Ovary (tissue), 9 donors: ENCODE measurements around the gene LANCL3. TPM values are rescaled to one million over a fixed set of nuclear protein-coding genes. Genes with fewer than 3 reads are reported as not detected.

Experiments used
- DNase-seq, 5 donors: peaks; one replicate each; pipeline ENCODE4 v3.0.0-alpha.2; 2019 to 2020
- H3K27ac ChIP-seq, 2 donors: fragments of 200-600 bp; one replicate each; pipeline versions ENCODE4 v1.5.1 to v1.8.0; 2019 to 2022
- H3K27me3 ChIP-seq: fragments of 200-600 bp; one replicate; pipeline ENCODE4 v1.8.0; 2022
- H3K36me3 ChIP-seq: fragments of 200-600 bp; sonication (generic); one replicate; pipeline ENCODE4 v1.5.1; 2019
- H3K4me1 ChIP-seq: one replicate; pipeline ENCODE4 v1.8.1; 2013; ENCODE audit warnings: mild to moderate bottlenecking, moderate library complexity; ENCODE audit not compliant: insufficient read depth
- H3K4me3 ChIP-seq: fragments of 200-600 bp; sonication (generic); one replicate; pipeline ENCODE4 v1.5.1; 2017
- H3K9me3 ChIP-seq, 2 donors: fragments of 200-600 bp in 1 of 2; sonication (generic) in 1 of 2; one replicate each; pipeline versions ENCODE4 v1.5.1 to v1.8.1; 2013 to 2019; ENCODE audit warnings: mild to moderate bottlenecking in 1 of 2, moderate library complexity in 1 of 2
- EP300 ChIP-seq: sonication (generic); formaldehyde crosslinking; IDR thresholded peaks from one replicate; pipeline ENCODE4 v1.6.1; 2017; ENCODE audit warnings: antibody characterized with exemption
- POLR2A ChIP-seq: fragments of 450-650 bp; IDR thresholded peaks from one replicate; pipeline ENCODE4 v1.6.1; 2017; ENCODE audit warnings: antibody characterized with exemption, mild to moderate bottlenecking, moderate library complexity
- WGBS, 3 donors: extraction: QIAGEN DNeasy Blood & Tissue Kit in 1 of 3; methylation state at CpG; one replicate each; pipeline versions ENCODE4 v1.1.5 to v1.1.7; 2013 to 2017; 5-methylcytosine and 5-hydroxymethylcytosine counted together
- intact Hi-C, 4 donors: fragments of 100-400 bp; cut with DNase I; formaldehyde crosslinking; loops; one replicate each; pipeline versions ENCODE4 v1.11.0 to v1.15.1; 2022 to 2023
- polyA plus RNA-seq, 2 donors: library from polyadenylated mRNA; stranded (reverse); fragments of 200-250 nt in 1 of 2; fragments of 350-450 nt in 1 of 2; fragmentation: Illumina TruSeq in 1 of 2; extraction: RNeasy Lipid Tissue Mini Kit (QIAGEN cat#74804) in 1 of 2; gene quantifications; one replicate each; pipeline ENCODE4 v1.2.3, GENCODE V29; 2013 to 2014
- total RNA-seq, 7 donors: library from RNA; depleted of rRNA in 2 of 7; stranded (reverse); fragments of >200 nt in 2 of 7; fragmentation: NEBNext Ultra II Directional in 3 of 7; extraction: Animal tissue kit (Norgen Biotek cat#: 25700) in 3 of 7; gene quantifications; one replicate each; pipeline versions ENCODE4 v1.1.0 to v1.2.4, GENCODE V29; 2016 to 2023
- TF ChIP-seq, protein P1 (sequence below), 3 donors: fragments of 450-650 bp in 2 of 3; fragments of 200-600 bp in 1 of 3; IDR thresholded peaks; one replicate each; pipeline versions ENCODE4 v1.5.1 to v1.8.0; 2016 to 2022; ENCODE audit warnings: antibody characterized with exemption in 3 of 3, mild to moderate bottlenecking in 1 of 3
- donor health status: DM: no; HTN: no; CAD: no; lungs with moderate emphysema.
- donor health status: DM: no; HTN: no; CAD: no.
- donor health status: Bipolar disorder and iron deficiency.
- donor health status: DM: yes; HTN: yes; CAD: no.
- donor health status: DM: no; HTN: no; CAD: no.
- donor health status: DM: yes; HTN: yes; CAD: no.

LANCL3 gene
- total and polyA plus RNA-seq, 9 donors: under 0.01 to 0.10 (median 0.04) TPM; not detected in 1

DNA sequence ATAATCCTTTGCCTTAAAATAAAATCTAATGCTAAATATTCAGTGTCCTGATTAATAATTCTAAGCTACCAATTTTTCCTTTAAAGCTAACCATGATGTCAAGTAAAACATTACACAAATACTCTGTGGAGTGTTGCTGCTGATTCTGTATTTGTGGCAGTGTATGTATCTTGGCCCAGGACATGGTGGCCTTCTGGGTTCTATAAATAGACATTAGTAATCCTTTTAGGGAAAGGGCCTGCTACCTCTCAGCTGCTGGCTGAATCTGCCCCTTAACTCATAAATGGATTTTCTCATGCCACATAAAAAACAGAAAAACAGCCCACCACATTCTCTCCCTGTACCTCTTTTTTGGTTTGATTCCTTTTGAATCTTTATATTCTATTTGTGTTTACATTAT lies 113.0 kb downstream of the LANCL3 start:
- no peak for DNase-seq
- TF ChIP-seq EP300 (no peak), POLR2A (no peak)
- TF ChIP-seq, protein P1, sequence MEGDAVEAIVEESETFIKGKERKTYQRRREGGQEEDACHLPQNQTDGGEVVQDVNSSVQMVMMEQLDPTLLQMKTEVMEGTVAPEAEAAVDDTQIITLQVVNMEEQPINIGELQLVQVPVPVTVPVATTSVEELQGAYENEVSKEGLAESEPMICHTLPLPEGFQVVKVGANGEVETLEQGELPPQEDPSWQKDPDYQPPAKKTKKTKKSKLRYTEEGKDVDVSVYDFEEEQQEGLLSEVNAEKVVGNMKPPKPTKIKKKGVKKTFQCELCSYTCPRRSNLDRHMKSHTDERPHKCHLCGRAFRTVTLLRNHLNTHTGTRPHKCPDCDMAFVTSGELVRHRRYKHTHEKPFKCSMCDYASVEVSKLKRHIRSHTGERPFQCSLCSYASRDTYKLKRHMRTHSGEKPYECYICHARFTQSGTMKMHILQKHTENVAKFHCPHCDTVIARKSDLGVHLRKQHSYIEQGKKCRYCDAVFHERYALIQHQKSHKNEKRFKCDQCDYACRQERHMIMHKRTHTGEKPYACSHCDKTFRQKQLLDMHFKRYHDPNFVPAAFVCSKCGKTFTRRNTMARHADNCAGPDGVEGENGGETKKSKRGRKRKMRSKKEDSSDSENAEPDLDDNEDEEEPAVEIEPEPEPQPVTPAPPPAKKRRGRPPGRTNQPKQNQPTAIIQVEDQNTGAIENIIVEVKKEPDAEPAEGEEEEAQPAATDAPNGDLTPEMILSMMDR (IDR thresholded peaks at IDR 0.05): no peak
- Histone ChIP-seq H3K27me3 (no peaks in the 10 kb centered on the region), H3K9me3 (no peaks in the 10 kb centered on the region), H3K4me1 (no peaks in the 10 kb centered on the region), H3K4me3 (no peak overlapping the region), H3K36me3 (no peaks in the 10 kb centered on the region), H3K27ac (no peak overlapping the region)
- intact Hi-C loops: no loop called here

GRCh38 chrX:37684973-37685372 lies 113.5 kb downstream of the LANCL3 start:
- Histone ChIP-seq H3K27me3 (no peaks in the 10 kb centered on the region), H3K9me3 (no peaks in the 10 kb centered on the region), H3K36me3 (no peaks in the 10 kb centered on the region), H3K27ac (no peak overlapping the region), H3K4me3 (peak overlapping the region; percentile 35), H3K4me1 (no peaks in the 10 kb centered on the region)
- no peak for DNase-seq
- WGBS, 3 donors: 75 to 82% (median 79%) methylated on average over 3 of the region's 3 CpGs
- TF ChIP-seq EP300: no peak
- no peak for TF ChIP-seq POLR2A
- TF ChIP-seq, protein P1 (IDR thresholded peaks at IDR 0.05): no peak
- intact Hi-C loops: no loop called here

GRCh38 chrX:37685381-37686359 lies 114.2 kb downstream of the LANCL3 start, which contains the start of gene XK:
XK (plus strand) TSS chrX:37685791; CDS start chrX:37685962, 171 bp downstream.
- Histone ChIP-seq H3K36me3 (no peaks in the 10 kb centered on the region), H3K9me3 (no peaks in the 10 kb centered on the region), H3K27ac (peak within 1 kb of the TSS in 1 of 2 donors; percentile 36), H3K27me3 (no peaks in the 10 kb centered on the region), H3K4me3 (peak within 1 kb of the TSS; percentile 35), H3K4me1 (no peaks in the 10 kb centered on the region)
- peak; percentile 19 to 62 (median 45) for DNase-seq
- no peak for TF ChIP-seq EP300
- TF ChIP-seq POLR2A: no peak
- intact Hi-C loops: no loop called here
- WGBS, 3 donors: 28 to 40% (median 33%) methylated on average over 83 to 100 of the region's 100 CpGs

DNA sequence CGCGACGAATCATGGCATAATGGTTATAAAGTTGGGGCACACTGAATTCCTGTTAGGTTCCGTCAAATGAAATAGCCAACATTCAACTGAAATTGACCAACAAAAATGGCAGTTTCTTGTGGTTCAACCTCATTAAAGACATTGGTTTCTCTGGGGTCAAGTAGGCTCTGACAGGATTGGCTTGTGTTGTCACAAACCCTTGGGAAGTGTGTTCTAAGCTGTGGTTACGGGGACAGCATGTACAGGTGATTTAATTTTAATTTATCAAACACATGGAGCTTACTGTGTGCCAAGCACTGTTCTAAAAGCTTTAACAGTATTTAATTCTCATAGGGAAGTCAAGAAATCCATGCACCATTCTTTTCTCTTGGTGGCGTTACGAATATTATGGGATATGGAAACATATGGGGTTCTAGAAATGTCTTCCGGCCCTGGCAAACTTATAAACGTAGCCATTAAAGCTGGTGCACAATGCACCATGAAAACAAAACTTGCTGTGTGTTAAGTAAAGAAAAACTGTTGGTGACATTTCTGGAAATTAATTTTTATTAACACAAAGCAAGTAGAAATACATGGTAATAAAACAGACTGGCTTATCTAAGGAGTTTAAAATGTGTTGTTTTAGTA lies 115.0 kb downstream of the LANCL3 start:
- Histone ChIP-seq H3K4me3 (peak overlapping the region; percentile 35), H3K4me1 (no peaks in the 10 kb centered on the region), H3K27me3 (no peaks in the 10 kb centered on the region), H3K9me3 (no peaks in the 10 kb centered on the region), H3K36me3 (no peaks in the 10 kb centered on the region), H3K27ac (no peak overlapping the region)
- no peak for TF ChIP-seq EP300
- 70 to 79% (median 78%) methylated on average over 9 of the region's 9 CpGs for WGBS, 3 donors
- intact Hi-C loops: no loop called here
- DNase-seq: no peak

DNA sequence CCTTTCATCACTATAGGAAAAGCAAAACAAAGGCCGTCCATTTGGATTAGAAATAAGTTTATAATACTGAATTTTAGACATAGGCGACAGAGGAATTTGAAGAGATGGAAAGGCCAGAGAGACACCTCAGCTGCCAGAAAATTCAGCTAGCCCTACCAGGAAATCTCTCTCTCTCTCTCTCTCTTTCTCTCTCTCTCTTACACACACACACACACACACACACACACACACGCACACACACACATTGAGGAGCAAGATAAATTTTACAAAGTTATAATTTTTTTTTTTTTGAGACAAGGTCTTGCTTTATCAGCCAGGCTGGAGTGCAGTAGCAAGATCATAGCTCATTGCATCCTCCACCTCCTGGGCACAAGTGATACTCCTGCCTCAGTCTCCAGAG lies 115.5 kb downstream of the LANCL3 start:
- Histone ChIP-seq H3K36me3 (no peaks in the 10 kb centered on the region), H3K4me3 (no peak overlapping the region), H3K4me1 (no peaks in the 10 kb centered on the region), H3K27ac (no peak overlapping the region), H3K27me3 (no peaks in the 10 kb centered on the region), H3K9me3 (no peaks in the 10 kb centered on the region)
- intact Hi-C loops: no loop called here
- no peak for TF ChIP-seq EP300
- no peak for TF ChIP-seq POLR2A
- TF ChIP-seq, protein P1 (IDR thresholded peaks at IDR 0.05): no peak
- DNase-seq: no peak
- WGBS, 3 donors: 72 to 76% (median 74%) methylated on average over 3 of the region's 3 CpGs
